ENCODE results near the gene HBG1. TPM values are rescaled to one million over a fixed set of nuclear protein-coding genes. Genes with fewer than 3 reads are reported as not detected.

The HBG1 gene
- total RNA-seq, 1 experiment from 2014 or later = 2.3 TPM

GRCh38 chr11:5230266-5230665, 19.4 kb downstream of the HBG1 start:
- TF ChIP-seq SIN3A (IDR thresholded peaks at IDR 0.05; ENCODE audit: borderline replicate concordance, insufficient read depth, low read depth, low read length) (no peak), TCF7L2 (IDR thresholded peaks at IDR 0.05; ENCODE audit: low read depth, low read length) (no peak), REST (IDR thresholded peaks at IDR 0.05; ENCODE audit: insufficient read depth in 1 of 2, low read depth in 2 of 2, low read length in 1 of 2) (no peak), POLR2AphosphoS5 (IDR thresholded peaks at IDR 0.05; ENCODE audit: low read depth, low read length) (no peak)
- TF ChIP-seq, protein P1, sequence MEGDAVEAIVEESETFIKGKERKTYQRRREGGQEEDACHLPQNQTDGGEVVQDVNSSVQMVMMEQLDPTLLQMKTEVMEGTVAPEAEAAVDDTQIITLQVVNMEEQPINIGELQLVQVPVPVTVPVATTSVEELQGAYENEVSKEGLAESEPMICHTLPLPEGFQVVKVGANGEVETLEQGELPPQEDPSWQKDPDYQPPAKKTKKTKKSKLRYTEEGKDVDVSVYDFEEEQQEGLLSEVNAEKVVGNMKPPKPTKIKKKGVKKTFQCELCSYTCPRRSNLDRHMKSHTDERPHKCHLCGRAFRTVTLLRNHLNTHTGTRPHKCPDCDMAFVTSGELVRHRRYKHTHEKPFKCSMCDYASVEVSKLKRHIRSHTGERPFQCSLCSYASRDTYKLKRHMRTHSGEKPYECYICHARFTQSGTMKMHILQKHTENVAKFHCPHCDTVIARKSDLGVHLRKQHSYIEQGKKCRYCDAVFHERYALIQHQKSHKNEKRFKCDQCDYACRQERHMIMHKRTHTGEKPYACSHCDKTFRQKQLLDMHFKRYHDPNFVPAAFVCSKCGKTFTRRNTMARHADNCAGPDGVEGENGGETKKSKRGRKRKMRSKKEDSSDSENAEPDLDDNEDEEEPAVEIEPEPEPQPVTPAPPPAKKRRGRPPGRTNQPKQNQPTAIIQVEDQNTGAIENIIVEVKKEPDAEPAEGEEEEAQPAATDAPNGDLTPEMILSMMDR (IDR thresholded peaks at IDR 0.05) = no peak
- no peaks in the 10 kb centered on the region for H3K9me3 ChIP-seq (ENCODE audit: control insufficient read depth, insufficient read depth, low read depth, low read length)
- H3K36me3 ChIP-seq (ENCODE audit: control insufficient read depth, insufficient read depth, low read length) = no peaks in the 10 kb centered on the region
- no peaks in the 10 kb centered on the region for H3K27me3 ChIP-seq (ENCODE audit: control insufficient read depth, insufficient read depth, low read length)
- no peak overlapping the region for H3K4me3 ChIP-seq (ENCODE audit: low read depth in 2 of 2, low read length in 2 of 2)
- intact Hi-C loops (cut with micrococcal nuclease; ENCODE audit: unreplicated experiment) = no loop called here
- ChIA-PET CTCF (no interaction called here), POLR2A (no interaction called here)
- in situ Hi-C loops (cut with HindIII; ENCODE audit: low pct_unique_long_range_greater_than_20kb, low sequenced_read_pairs) = no loop called here
- no peaks in the 10 kb centered on the region for H3K4me1 ChIP-seq (ENCODE audit: control insufficient read depth, insufficient read depth, low read length)
- BruUV-seq (replicated peaks) = no TSS peak
- no peak overlapping the region for H3K27ac ChIP-seq (ENCODE audit: low read length)
- no peak for DNase-seq (ENCODE audit: low read depth, low spot score)
- ATAC-seq = no peak

GRCh38 chr11:5229796-5230195, 19.9 kb downstream of the HBG1 start:
- CTCF ChIA-PET = no interaction called here

More at GRCh38 chr11:5229796-5230195, 19.9 kb downstream of the HBG1 start:
- DNase-seq (ENCODE audit: low read depth, low spot score) (no peak), ATAC-seq (no peak)
- POLR2A ChIA-PET = no interaction called here
- intact Hi-C loops (cut with micrococcal nuclease; ENCODE audit: unreplicated experiment) (no loop called here), in situ Hi-C loops (cut with HindIII; ENCODE audit: low pct_unique_long_range_greater_than_20kb, low sequenced_read_pairs) (no loop called here)
- Histone ChIP-seq H3K9me3 (ENCODE audit: control insufficient read depth, insufficient read depth, low read depth, low read length) (no peaks in the 10 kb centered on the region), H3K4me1 (ENCODE audit: control insufficient read depth, insufficient read depth, low read length) (no peaks in the 10 kb centered on the region), H3K27me3 (ENCODE audit: control insufficient read depth, insufficient read depth, low read length) (no peaks in the 10 kb centered on the region), H3K27ac (ENCODE audit: low read length) (no peak overlapping the region), H3K36me3 (ENCODE audit: control insufficient read depth, insufficient read depth, low read length) (no peaks in the 10 kb centered on the region), H3K4me3 (ENCODE audit: low read depth in 2 of 2, low read length in 2 of 2) (no peak overlapping the region)
- BruUV-seq (replicated peaks) = no TSS peak
- no peak for TF ChIP-seq SIN3A (IDR thresholded peaks at IDR 0.05; ENCODE audit: borderline replicate concordance, insufficient read depth, low read depth, low read length)
- no peak for TF ChIP-seq TCF7L2 (IDR thresholded peaks at IDR 0.05; ENCODE audit: low read depth, low read length)
- no peak for TF ChIP-seq REST (IDR thresholded peaks at IDR 0.05; ENCODE audit: insufficient read depth in 1 of 2, low read depth in 2 of 2, low read length in 1 of 2)
- TF ChIP-seq, protein P1 (IDR thresholded peaks at IDR 0.05) = no peak
